ENCODE results near the gene GRIFIN. TPM values are rescaled to one million over a fixed set of nuclear protein-coding genes. Genes with fewer than 3 reads are reported as not detected.

GRIFIN gene
- total RNA-seq, 5 donors from 2014 or later (not counting 1 experiment from before 2014, with no cell fraction given), result not detected

DNA sequence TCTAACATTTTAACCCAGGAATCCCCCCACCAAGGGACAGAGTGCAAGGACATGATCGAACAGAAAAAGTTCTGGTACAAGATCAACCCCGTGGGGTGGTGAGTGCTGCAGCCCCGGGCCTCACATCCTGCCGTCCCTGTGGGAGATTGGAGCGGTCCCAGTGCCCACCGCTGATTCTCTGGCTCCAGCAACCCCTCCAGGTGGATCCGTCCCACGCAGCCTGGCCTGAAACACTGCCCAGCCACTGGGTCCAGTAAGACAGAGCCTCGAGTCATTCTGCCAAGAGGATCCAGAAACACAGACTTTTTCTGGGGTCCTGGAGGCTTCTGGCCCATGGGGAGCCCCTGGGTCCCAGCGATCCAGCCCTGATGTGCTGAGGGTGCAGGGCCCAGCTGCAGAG is 29.5 kb downstream of the GRIFIN start:
- Histone ChIP-seq H3K4me1 (ENCODE audit: control insufficient read depth in 1 of 2, extremely low read depth in 1 of 2, insufficient read depth in 2 of 2, low read length in 2 of 2) (peaks cover under 1 to 10% of the 10 kb centered on the region in 2 experiments), H3K27ac (ENCODE audit: low read length) (no peak overlapping the region), H3K36me3 (ENCODE audit: control insufficient read depth in 2 of 2, extremely low read depth in 1 of 2, insufficient read depth in 1 of 2, low read length in 1 of 2) (peaks cover 0 to 3% of the 10 kb centered on the region in 2 donors), H3K27me3 (replicated peaks in 1 of 2; ENCODE audit: control insufficient read depth in 2 of 2, extremely low read depth in 1 of 2, insufficient read depth in 2 of 2, low read length in 1 of 2) (peaks cover 0 to 2% of the 10 kb centered on the region in 2 experiments), H3K9me3 (no peaks in the 10 kb centered on the region), H3K4me3 (ENCODE audit: control insufficient read depth in 1 of 2, extremely low read depth in 1 of 2, low read length in 1 of 2) (no peak overlapping the region)
- WGBS (ENCODE audit: insufficient coverage), result 92% methylated on average over 9 of the region's 10 CpGs
- ChIA-PET CTCF (no interaction called here), POLR2A (no interaction called here)
- H3K27ac Mint-ChIP-seq, result no peak overlapping the region
- H3K27me3 Mint-ChIP-seq, result no peaks in the 10 kb centered on the region
- no peak overlapping the region for H3K4me3 Mint-ChIP-seq
- peaks cover under 1 to 10% (median 5%) of the 10 kb centered on the region in 3 donors for H3K4me1 Mint-ChIP-seq
- ATAC-seq (replicated peaks in 1 of 4) (no peak), DNase-seq (no peak)
- no peaks in the 10 kb centered on the region for H3K9me3 Mint-ChIP-seq
- peaks cover 4% of the 10 kb centered on the region for H3K36me3 Mint-ChIP-seq

DNA sequence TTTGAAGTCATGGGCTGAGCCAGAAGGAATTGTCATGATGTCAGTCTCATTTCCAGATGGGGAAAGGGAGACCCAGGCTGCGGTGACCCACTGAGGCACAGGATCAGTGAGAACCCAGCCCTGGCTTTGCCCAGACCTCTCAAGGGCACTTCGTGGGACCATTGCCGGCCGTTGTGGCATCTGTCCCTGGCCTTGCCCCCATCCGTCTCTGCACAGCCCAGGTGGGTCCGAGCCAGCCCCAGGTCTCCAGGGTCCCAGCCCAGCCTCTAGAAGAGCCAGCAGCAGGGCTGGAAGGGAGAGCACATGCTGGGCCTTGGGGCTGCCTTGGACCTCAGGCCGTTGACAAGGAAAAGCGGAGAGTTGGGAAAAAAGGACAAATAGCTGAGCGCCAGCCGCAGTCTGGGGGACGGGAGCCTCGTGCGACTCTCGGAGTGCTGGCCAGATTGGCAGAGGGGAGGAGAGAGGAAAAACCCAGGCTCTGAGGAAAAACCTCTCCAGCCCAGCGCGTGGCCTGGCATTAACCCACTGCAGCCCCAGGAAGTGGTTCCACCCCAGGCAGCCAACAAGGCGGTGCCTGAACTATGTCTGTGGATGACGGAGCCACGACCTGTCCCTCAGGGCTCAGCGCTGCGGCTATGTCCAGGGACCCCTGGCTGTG is 30.2 kb downstream of the GRIFIN start:
- Histone ChIP-seq H3K27me3 (replicated peaks in 1 of 2; ENCODE audit: control insufficient read depth in 2 of 2, extremely low read depth in 1 of 2, insufficient read depth in 2 of 2, low read length in 1 of 2) (no peaks in the 10 kb centered on the region), H3K4me3 (ENCODE audit: control insufficient read depth in 1 of 2, extremely low read depth in 1 of 2, low read length in 1 of 2) (no peak overlapping the region), H3K36me3 (ENCODE audit: control insufficient read depth in 2 of 2, extremely low read depth in 1 of 2, insufficient read depth in 1 of 2, low read length in 1 of 2) (peaks cover 0 to 3% of the 10 kb centered on the region in 2 donors), H3K9me3 (no peaks in the 10 kb centered on the region), H3K27ac (ENCODE audit: low read length) (no peak overlapping the region), H3K4me1 (ENCODE audit: control insufficient read depth in 1 of 2, extremely low read depth in 1 of 2, insufficient read depth in 2 of 2, low read length in 2 of 2) (peaks cover 0 to 8% of the 10 kb centered on the region in 2 experiments)
- DNase-seq (no peak), ATAC-seq (replicated peaks in 1 of 4) (no peak)
- 94% methylated on average over 19 of the region's 21 CpGs for WGBS (ENCODE audit: insufficient coverage)
- Mint-ChIP-seq H3K9me3 (no peaks in the 10 kb centered on the region), H3K27me3 (no peaks in the 10 kb centered on the region), H3K36me3 (peaks cover 4% of the 10 kb centered on the region), H3K4me1 (peaks cover 0 to 10% (median 3%) of the 10 kb centered on the region in 3 donors), H3K27ac (no peak overlapping the region), H3K4me3 (no peak overlapping the region)
- POLR2A ChIA-PET, result no interaction called here
- CTCF ChIA-PET, result no interaction called here

DNA sequence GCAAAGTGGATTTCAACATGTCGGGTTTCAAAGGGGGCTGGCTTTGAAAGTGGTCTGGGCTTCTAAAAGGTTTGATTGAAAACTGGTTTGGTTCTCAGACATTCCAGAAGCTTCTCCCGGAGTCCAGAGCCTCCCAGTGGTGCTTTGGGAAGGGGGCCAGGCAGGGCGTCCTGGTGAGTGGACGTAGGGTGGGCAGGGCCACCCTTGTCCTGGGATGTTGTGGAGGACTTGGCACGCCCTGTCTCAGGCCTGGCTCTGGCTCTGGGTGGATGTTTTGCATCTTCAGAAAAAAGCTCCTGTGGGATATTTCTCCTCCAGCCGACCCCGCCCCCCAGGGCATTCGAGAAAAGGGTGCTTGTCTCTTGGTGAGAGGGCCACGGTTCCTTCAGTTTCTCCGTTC is 31.2 kb downstream of the GRIFIN start:
- ChIA-PET POLR2A (no interaction called here), CTCF (no interaction called here)
- H3K9me3 ChIP-seq, result no peaks in the 10 kb centered on the region

DNA sequence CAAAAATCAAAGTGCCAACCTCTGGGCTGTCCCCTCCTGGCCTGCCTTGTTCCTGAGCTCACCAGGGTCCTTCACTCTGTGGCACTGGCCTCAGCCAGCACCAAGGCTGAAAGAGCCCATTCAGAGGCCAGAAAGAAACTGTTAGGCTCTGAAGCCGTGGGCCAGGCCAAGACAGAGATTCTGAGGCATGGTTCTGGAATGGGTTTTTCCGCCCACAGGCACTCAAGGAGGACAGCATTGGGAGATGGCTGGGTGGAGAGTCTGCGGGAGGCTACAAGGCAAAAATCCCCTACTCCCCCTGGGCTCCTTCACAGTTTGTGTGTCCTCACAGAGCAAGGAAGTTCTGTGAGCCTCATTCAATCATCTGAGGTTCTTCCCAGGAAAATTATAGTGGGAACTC is 31.7 kb downstream of the GRIFIN start:
- ChIA-PET CTCF (no interaction called here), POLR2A (no interaction called here)
- H3K27me3 Mint-ChIP-seq, result no peaks in the 10 kb centered on the region
- no peaks in the 10 kb centered on the region for H3K9me3 Mint-ChIP-seq
- Histone ChIP-seq H3K36me3 (ENCODE audit: control insufficient read depth in 2 of 2, extremely low read depth in 1 of 2, insufficient read depth in 1 of 2, low read length in 1 of 2) (peaks cover 0 to 6% of the 10 kb centered on the region in 2 donors), H3K4me1 (ENCODE audit: control insufficient read depth in 1 of 2, extremely low read depth in 1 of 2, insufficient read depth in 2 of 2, low read length in 2 of 2) (peaks cover 0 to 17% of the 10 kb centered on the region in 2 experiments), H3K9me3 (no peaks in the 10 kb centered on the region), H3K4me3 (ENCODE audit: control insufficient read depth in 1 of 2, extremely low read depth in 1 of 2, low read length in 1 of 2) (no peak overlapping the region), H3K27me3 (replicated peaks in 1 of 2; ENCODE audit: control insufficient read depth in 2 of 2, extremely low read depth in 1 of 2, insufficient read depth in 2 of 2, low read length in 1 of 2) (no peaks in the 10 kb centered on the region), H3K27ac (ENCODE audit: low read length) (no peak overlapping the region)
- ATAC-seq (replicated peaks in 1 of 4) (no peak), DNase-seq (no peak)
- H3K36me3 Mint-ChIP-seq, result peaks cover 11% of the 10 kb centered on the region
- 100% methylated on average over 1 of the region's 3 CpGs for WGBS (ENCODE audit: insufficient coverage)
- H3K4me3 Mint-ChIP-seq, result no peak overlapping the region
- H3K4me1 Mint-ChIP-seq, result peaks cover 0 to 16% (median 3%) of the 10 kb centered on the region in 3 donors
- no peak overlapping the region for H3K27ac Mint-ChIP-seq

More for the DNA sequence above, 31.2 kb downstream of the GRIFIN start:
- Mint-ChIP-seq H3K36me3 (peaks cover 9% of the 10 kb centered on the region), H3K4me1 (peaks cover 0 to 16% (median 3%) of the 10 kb centered on the region in 3 donors), H3K27ac (no peak overlapping the region), H3K9me3 (no peaks in the 10 kb centered on the region), H3K4me3 (no peak overlapping the region), H3K27me3 (no peaks in the 10 kb centered on the region)
- ATAC-seq (replicated peaks in 1 of 4) (no peak), DNase-seq (no peak)
- H3K36me3 ChIP-seq (ENCODE audit: control insufficient read depth in 2 of 2, extremely low read depth in 1 of 2, insufficient read depth in 1 of 2, low read length in 1 of 2), result peaks cover 0 to 6% of the 10 kb centered on the region in 2 donors
- peaks cover 0 to 14% of the 10 kb centered on the region in 2 experiments for H3K4me1 ChIP-seq (ENCODE audit: control insufficient read depth in 1 of 2, extremely low read depth in 1 of 2, insufficient read depth in 2 of 2, low read length in 2 of 2)
- WGBS (ENCODE audit: insufficient coverage), result 98% methylated on average over 8 of the region's 10 CpGs
- H3K27me3 ChIP-seq (replicated peaks in 1 of 2; ENCODE audit: control insufficient read depth in 2 of 2, extremely low read depth in 1 of 2, insufficient read depth in 2 of 2, low read length in 1 of 2), result no peaks in the 10 kb centered on the region
- no peak overlapping the region for H3K4me3 ChIP-seq (ENCODE audit: control insufficient read depth in 1 of 2, extremely low read depth in 1 of 2, low read length in 1 of 2)
- no peak overlapping the region for H3K27ac ChIP-seq (ENCODE audit: low read length)

DNA sequence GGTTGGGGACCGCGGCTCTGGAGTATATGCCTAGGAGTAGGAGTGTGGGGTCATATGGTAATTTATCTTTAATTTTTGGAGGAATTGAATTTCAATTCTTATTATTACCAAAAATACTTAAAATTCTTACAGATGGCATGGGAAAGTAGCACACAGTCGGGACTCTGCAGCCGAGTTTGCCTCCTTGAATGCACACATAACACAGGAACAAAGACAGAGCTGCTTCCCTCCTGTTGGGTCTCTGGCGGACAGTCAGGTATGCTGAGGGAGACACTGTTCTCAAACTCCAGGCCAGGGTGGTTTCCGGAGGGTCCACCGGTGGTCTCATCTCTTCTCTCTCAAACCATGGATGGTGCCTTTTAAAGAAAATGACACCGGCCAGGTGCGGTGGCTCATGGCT is 32.7 kb downstream of the GRIFIN start:
- no peaks in the 10 kb centered on the region for H3K9me3 ChIP-seq
- Mint-ChIP-seq H3K27ac (no peak overlapping the region), H3K4me3 (no peak overlapping the region), H3K27me3 (no peaks in the 10 kb centered on the region), H3K9me3 (no peaks in the 10 kb centered on the region), H3K4me1 (peaks cover 0 to 16% (median 3%) of the 10 kb centered on the region in 3 donors), H3K36me3 (peaks cover 17% of the 10 kb centered on the region)
- no peak for ATAC-seq (replicated peaks in 1 of 4)
- no peak overlapping the region for H3K4me3 ChIP-seq (ENCODE audit: control insufficient read depth in 1 of 2, extremely low read depth in 1 of 2, low read length in 1 of 2)
- DNase-seq, result no peak
- ChIA-PET CTCF (interaction anchor here in 1 of 2 donors (0.7 kb wide), 1 partner anchor 31 kb away, joined by 3 read pairs; no protein-coding TSS in a partner anchor), POLR2A (no interaction called here)
- H3K27me3 ChIP-seq (replicated peaks in 1 of 2; ENCODE audit: control insufficient read depth in 2 of 2, extremely low read depth in 1 of 2, insufficient read depth in 2 of 2, low read length in 1 of 2), result no peaks in the 10 kb centered on the region
- peaks cover 0 to 6% of the 10 kb centered on the region in 2 donors for H3K36me3 ChIP-seq (ENCODE audit: control insufficient read depth in 2 of 2, extremely low read depth in 1 of 2, insufficient read depth in 1 of 2, low read length in 1 of 2)
- H3K4me1 ChIP-seq (ENCODE audit: control insufficient read depth in 1 of 2, extremely low read depth in 1 of 2, insufficient read depth in 2 of 2, low read length in 2 of 2), result peaks cover 0 to 17% of the 10 kb centered on the region in 2 experiments
- 100% methylated on average over 4 of the region's 9 CpGs for WGBS (ENCODE audit: insufficient coverage)
- H3K27ac ChIP-seq (ENCODE audit: low read length), result no peak overlapping the region

DNA sequence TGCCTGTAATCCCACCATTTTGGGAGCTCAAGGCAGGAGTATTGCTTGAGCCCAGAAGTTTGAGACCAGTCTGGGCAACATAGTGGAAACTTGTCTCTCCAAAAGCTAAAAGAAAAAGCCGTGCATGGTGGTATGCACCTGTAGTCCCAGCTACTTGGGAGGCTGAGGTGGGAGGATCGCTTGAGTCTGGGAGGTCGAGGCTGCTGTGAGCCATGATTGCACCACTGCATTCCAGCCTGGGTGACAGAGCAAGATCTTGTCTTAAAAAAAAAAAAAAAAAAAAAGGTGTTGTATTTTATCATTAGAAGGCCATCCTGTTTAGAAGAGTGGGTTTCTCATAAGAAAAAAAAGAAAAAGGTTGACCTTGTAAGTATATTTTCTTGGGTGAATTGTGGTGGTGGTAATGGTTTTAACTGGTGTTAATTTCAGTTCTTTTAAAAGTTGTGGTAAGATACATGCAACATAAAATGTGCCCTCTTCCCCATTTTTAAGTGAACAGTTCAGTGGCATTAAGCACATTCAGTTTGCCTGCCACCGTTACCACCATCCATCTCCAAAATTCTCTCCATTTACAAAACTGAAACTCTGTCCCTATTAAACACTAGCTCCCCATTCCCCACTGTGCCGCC is 34.7 kb downstream of the GRIFIN start:
- H3K4me1 ChIP-seq (ENCODE audit: control insufficient read depth in 1 of 2, extremely low read depth in 1 of 2, insufficient read depth in 2 of 2, low read length in 2 of 2), result peaks cover 0 to 17% of the 10 kb centered on the region in 2 experiments
- Mint-ChIP-seq H3K27me3 (no peaks in the 10 kb centered on the region), H3K36me3 (peaks cover 26% of the 10 kb centered on the region), H3K4me1 (peaks cover 0 to 16% (median 3%) of the 10 kb centered on the region in 3 donors), H3K9me3 (no peaks in the 10 kb centered on the region), H3K4me3 (no peak overlapping the region), H3K27ac (peak overlapping the region in 1 of 2 donors; percentile 32)
- ATAC-seq (replicated peaks in 1 of 4), result no peak
- 76% methylated on average over 4 of the region's 5 CpGs for WGBS (ENCODE audit: insufficient coverage)
- no peak overlapping the region for H3K27ac ChIP-seq (ENCODE audit: low read length)
- no peak for DNase-seq
- H3K27me3 ChIP-seq (replicated peaks in 1 of 2; ENCODE audit: control insufficient read depth in 2 of 2, extremely low read depth in 1 of 2, insufficient read depth in 2 of 2, low read length in 1 of 2), result no peaks in the 10 kb centered on the region
- H3K4me3 ChIP-seq (ENCODE audit: control insufficient read depth in 1 of 2, extremely low read depth in 1 of 2, low read length in 1 of 2), result no peak overlapping the region
- ChIA-PET POLR2A (no interaction called here), CTCF (interaction anchor here in 1 of 2 donors (0.6 kb wide), 1 partner anchor 9 kb away, joined by 3 read pairs; no protein-coding TSS in a partner anchor)
- H3K9me3 ChIP-seq, result no peaks in the 10 kb centered on the region
- H3K36me3 ChIP-seq (ENCODE audit: control insufficient read depth in 2 of 2, extremely low read depth in 1 of 2, insufficient read depth in 1 of 2, low read length in 1 of 2), result peaks cover 0 to 18% of the 10 kb centered on the region in 2 donors

Measured in T-cell (primary cell).